ENCODE measurements around the gene TSPO.
A peak's percentile ranks its signal among the peaks of the same experiment; 100 is the strongest.

The TSPO gene

DNA sequence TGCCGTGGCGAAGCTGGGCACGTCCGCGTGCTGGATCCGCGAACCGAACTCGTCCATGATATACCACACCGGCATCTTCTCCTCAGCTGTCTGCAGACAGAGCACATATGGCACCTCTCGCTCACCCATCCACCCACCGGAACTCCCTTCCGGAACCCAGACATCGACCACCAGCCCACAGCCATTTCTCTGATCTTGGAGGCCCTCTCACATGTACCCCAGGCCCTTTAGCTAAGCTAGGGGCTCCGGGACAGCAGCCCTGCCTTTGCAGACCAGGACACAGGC, 28.5 kb downstream of the TSPO start:
- no peak for DNase-seq

DNA sequence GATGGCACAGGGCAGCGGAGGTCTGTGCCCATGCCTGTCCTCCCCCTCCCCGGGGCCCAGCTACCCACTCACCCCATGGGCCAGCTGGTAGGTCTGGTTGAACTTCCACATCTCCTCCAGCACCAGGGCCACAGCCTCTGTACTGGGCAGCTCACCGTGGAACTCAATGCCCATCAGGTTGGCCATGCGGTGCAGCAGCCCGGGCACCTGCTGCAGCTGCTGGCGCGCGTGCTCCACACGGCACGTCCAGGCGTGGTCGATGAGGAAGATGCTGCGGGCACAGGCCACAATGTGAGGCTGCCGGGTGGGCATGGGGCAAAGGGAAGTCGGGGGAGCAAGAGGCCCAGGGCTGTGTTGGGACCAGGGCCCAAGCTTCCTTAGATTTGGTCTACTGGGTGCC, 29.3 kb downstream of the TSPO start:
- DNase-seq, result no peak

DNA sequence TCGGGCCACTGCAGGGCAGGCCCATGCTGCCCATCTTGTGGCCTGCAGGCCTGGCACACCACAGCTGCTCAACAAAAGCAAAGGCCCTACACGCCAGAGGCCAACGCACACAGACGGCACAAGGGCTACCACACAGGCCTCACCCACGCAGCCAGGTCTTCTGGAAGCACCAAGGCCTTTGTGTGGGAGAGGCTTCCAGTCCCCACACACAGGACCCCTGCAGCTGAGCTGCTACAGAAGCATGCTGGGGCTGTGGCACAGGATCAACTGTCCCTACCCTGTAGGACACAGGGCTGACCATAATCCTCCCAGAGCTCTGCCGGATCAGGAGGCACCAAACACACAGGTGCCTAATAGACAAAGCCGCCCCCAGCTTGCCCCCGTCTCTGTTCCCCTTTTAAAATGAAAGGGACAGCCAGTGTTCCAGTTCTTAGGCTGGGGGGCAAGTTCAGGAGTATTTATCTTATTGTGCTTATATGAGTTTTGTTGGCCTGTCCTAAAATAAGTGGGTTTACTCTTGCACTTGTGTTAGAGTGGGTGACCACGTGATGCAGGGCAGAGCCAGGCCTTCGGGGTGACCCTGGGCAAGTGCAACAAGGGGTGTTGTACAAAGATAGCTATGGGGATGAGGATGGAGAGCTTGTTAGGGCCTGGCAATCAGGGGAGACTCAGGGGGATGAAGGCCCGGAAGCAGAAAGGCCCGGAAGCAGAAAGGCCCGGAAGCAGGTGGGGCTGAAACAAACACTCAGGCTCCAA, 30.1 kb downstream of the TSPO start:
- DNase-seq, result no peak

DNA sequence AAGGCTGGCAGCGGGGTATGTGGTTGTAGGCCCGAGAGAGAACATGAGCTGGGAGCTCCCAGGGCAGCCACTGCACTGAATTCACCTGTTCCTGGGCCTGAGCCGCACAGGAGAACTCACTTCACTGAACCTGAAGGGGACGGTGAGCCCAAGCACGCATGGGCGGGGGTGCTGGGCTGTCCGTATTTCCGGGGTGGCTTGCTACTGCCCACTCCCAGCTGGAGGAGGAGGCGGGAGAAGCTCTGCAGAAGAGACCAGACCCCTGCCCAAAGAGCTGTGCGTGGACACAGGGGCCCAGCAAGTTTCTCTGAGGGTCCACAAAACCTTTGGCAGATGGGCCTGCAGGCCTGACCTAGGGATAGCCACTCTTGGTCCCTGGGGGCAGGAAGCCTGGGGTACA, 30.8 kb downstream of the TSPO start:
- DNase-seq, result no peak

DNA sequence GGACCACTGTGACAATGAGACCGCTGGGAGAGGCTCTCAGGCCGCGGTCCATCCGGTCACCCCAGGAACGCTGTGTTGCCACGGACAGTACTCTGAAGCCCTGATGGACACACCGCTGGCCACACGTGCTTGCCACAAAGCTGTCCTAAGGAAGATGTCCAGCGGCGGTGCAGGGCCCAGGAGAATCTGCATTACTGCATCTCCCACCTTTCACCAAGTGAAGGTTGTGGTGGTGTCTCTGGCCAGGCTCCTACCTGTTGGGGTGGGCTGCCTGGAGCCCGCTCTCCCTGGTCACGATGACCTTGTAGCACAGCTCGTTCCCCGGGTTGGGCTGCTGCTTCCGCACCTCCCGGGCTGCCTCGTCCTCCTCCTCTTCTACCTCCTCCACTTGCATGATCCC, 31.4 kb downstream of the TSPO start:
- no peak for DNase-seq

DNA sequence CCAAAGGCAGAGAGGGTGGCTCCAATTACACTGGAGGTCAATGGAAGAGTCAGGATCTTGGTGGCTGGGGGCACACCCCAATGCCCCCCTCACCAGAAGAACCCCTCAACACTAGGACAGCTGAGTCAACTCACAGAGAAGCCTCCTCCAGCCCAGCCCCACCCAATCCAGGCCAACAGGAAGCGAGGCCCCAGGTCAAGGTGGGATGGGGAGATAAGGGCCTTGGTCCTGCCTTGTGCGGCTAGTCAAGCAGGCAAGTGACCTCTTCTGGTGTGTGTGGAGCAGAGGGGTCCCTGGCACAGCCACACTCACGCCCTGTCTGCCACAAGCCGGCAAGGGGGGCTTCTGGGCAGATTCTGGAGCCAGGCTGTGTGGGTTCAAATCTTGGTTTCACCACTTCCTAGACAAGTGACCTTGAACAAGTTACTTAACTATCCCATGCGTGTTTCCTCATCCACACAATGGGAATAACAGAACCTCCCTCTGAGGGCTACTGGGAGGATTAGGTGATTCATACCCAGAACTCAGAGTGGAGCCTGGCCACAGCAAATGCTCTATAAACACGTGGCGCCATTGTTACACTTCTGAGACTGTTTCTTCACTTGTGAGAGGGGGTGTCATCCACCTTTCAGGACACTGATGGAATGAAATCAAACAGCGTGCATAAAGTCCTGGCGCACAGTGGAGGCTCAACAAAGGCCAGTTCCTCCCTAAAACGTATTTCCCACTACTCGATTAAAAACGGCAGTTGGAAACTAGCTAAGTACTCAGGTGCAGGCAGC, 32.3 kb downstream of the TSPO start:
- peak; percentile 45 to 64 (median 50) for DNase-seq

DNA sequence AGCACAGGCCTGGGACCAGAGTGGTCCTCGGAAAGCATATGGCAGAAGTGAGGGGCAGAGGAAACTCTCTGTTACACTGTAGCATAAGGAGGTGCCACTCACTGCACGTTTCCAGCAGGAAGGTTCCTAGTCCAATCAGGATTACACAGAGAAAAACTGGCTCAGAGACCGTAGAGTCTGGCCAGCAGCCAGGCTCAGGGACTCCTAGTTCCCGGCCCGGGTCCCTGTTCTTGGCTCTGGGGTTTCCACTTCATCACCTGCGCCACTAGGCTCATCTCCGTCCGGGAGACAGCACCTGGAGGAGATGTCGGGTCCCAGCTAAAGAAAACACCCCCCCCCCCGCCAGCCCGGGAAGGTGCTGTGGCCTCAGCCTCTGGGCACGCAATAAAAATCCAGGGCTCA, 34.5 kb downstream of the TSPO start:
- no peak for DNase-seq

DNA sequence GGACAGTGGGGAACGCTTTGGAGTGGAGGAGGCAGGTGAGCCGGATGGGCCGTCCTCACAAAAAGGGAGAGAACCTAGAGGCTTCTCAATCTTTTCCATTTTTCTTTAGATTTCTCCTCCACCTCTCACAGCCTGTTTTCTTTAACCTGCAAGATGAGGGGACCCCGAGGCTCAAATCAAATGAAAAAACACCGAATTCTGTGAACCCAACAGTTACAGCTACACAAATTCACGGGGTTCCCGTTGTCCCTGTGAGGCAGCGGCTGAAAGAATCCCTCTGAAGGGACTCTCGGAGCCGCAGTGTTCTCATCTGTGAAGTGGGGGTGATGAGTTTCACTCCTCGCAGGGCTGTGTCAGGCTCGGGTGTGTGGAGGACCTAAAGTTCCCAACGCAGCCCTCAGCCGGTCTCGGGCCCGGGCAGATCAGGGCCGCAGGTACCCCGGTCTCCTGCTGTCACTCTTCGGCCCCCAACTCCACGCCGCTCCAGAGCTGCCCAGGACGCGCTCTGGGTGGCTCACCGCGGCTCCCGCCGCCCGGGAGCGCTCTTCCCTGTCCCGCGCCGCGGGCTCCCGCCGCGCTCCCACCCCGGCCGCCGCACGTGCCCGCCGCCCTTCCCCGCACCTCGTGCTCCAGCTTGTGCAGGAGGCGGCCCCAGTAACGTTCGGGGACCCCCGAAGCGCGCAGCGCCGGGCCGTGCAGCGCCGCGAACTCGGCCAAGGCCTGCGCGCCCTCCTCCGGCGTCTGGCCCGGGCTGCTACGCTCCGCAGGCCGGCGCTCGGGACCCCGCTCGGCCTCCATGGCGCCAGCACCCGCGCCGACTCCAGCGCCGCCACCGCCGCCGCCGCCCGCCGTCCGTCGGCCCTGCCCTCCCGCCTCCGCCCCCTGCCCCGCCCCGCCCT, 35.2 kb downstream of the TSPO start, which contains the start of gene TTLL12:
TSS of gene TTLL12 (minus strand) at position 863 of the 899 bp plus-strand sequence. CDS start at position 798, 65 bp downstream.
- DNase-seq, result peak; percentile 65 to 89 (median 76)

DNA sequence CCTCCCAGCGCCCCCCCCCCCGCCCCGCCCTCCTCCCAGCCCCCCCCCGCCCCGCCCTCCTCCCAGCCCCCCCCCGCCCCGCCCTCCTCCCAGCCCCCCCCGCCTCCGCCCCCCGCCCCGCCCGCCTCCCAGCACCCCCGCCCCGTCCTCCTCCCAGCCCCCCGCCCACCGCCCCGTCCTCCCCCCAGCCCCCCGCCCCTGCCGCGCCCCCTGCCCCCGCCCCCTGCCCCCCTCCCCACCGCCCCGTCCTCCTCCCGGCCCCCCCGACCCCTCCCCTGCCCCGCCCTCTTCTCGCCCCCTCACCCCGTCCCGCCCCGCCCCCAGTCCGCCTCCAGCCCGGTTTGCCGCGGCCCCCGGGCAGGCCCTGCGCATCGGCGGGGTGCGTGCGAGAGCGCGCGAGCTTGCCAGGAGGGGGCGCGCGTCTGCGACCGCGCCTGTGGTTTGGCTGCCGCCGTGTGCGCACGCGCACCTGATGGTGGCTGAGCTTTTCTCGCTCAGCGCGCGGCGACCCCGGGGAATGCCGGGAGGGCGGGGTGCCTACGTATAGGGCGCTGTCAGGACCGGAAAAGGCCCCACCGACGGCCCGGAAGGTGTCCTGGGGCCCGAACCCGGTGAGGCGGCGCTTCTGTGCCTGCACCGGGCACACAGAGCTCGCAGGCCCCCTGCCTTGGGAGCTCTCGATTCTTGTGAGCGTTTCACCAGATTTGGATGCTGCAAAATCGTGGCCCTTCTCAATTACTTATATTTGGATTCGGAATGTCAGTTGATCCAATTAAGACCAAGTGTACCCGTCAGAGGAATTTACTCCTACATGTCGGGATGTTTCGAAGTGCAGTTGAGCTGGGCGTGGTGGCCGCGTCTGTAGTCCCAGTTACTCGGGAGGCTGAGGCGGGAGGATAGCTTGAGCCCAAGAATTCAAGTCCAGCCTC, 36.1 kb downstream of the TSPO start:
- DNase-seq, result peak; percentile 95 to 98 (median 98)

DNA sequence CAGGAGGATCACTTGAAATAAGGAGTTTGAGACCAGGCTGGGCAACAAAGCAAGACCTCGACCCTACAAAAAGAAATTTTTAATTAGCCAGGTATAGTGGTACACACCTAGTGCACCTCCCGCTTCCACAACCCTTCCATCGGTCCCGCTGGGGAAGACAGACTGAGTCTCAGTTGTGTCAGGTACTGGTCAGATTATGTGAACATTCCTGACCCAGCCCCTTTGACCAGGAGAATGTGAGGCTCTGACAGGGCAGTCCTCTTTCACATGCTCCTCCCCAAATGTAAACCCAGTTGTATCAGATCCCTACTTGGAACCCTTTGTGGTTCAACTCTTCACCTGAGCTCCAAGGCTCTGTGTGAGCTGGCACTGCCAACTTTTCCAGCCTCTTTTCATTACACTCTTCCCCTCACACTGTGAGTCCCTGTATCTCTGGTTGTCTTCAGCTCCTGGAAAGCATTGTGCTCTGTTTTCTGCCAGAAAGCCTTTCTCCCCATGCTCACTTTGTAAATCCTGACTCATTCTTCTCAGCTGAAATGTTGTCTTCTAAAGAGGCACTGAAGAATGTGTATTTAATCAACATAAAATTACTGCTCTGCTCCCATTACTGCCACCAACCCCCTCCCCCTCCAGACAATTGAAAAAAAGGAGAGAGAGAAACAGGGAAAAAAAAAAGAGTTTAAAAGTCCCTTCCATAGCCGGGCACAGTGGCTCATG, 37.6 kb downstream of the TSPO start:
- DNase-seq, result no peak

DNA sequence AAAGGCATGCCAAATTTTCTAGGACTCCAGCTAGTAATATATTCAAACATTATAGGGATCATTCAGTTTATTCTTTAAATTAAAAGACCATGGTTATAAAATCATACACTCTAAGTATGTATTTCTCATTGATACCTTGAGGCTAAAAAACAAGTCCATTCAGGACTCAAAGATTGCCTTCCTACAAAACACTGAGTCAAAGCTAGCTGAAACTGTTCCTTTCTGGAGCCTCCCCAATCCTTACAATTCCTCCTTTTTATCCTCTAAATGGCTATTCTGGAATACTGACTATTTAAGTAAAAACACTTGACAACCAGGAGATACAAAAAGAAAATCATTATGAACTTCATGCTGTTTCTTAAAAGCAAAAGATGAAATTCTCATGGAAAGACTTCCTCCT, 40.5 kb downstream of the TSPO start:
- DNase-seq, result no peak

DNA sequence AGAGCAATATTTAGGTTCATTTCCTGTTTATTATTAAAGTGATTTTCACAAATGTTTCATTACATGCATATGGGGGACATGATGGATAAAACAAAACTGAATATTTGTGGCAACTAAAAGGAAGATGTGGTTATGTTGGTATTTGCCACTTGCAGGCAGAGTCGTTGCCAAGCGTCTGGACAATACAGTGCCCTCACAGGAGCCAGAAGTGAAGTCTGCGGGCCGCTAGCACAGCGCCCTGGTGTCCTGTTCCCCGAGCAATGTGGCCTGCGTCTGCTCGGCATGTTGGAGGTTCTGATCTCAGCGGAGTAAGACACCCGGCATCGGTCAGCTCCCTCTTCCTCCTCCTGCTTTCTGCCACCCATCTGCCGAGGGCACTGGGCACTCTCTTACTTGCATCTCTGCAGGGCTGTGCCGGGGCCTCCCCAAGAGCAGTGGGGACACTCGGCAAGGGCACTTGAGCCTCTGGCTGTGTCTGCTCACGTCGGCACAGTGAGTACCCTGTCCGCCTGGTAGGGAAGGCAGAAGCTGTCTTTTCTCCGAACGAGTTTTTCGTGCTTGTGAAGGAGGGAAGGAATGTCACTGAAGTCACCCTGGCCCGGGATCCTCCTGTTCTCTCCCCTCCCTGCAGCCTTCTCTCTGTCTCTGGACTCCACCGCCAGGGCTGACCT, 46.0 kb downstream of the TSPO start:
- no peak for DNase-seq

DNA sequence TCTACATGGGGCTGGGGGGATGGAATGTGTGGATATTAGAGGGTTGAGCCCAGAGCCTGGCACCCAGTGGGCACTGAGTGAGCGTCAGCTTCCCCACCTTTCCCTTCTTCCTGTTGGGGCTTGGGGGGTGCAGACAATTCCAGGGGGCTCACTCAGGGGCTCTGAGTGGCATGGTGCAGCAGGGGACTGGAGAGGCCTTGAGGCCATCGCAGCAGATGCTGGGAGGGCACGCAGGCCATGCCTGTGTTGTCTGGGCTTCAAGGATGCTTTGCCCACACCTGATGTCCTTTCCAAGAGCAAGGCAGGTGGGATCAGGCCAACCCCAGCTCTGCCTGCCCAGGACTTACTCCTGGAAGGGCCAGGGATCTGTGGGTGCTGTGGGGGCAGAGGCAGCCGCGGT, 46.8 kb downstream of the TSPO start:
- no peak for DNase-seq

DNA sequence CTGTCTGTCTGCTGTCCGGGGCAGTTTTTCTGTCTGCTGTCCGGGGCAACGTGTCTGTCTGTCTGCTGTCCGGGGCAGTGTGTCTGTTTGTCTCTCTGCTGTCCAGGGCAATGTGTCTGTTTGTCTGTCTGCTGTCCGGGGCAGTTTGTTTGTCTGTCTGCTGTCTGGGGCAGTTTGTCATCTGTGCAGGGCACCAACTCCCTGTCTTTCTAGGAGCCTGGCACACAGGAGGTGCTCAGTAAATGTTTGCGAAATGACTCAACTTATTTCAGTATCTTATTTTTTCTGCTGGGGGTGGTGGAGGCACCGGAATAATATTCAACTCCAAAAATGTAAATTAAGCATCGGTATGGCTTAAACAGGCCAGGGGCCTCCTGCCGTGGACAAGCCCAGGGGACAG, 47.6 kb downstream of the TSPO start:
- no peak for DNase-seq

DNA sequence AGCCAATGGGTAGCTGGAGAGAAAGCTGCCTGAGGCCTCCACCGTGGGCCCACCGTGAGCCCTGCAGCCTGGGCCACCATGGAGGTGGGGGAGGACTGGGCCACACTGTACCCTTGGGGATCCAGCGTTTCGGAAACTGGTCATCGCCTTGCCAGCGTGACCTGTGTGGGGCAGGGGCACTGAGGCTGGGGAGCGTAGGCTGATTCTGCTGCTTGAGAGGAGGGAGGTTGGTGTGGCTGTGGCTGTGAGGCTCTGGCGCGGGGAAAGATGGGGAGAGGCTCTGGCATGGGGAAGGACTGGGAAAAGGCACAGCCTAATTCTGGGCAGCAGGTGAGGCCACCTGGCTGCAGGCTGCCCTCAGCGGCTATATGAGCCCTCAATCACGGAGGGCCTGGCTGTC, 48.2 kb downstream of the TSPO start:
- no peak for DNase-seq

DNA sequence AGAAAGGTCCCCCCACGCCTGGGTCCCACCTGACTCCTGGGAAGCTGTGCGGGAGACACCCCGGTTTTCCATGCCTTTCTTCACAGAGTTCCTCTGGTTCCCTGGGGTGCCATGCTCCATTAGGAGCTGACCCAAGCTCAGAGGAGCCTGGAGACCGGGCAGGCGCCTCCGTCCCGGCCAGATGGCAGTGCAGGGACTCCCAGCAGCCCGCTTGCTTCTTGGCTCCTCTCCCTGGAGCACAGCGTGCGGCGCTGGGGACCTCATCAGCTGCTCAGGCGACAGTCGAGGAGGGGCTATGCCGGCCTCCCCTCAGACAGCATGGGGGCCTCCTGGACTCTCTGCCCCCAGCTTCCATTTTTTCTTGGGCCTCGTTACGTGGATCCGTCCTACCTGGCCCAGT, 48.7 kb downstream of the TSPO start:
- DNase-seq, result no peak

DNA sequence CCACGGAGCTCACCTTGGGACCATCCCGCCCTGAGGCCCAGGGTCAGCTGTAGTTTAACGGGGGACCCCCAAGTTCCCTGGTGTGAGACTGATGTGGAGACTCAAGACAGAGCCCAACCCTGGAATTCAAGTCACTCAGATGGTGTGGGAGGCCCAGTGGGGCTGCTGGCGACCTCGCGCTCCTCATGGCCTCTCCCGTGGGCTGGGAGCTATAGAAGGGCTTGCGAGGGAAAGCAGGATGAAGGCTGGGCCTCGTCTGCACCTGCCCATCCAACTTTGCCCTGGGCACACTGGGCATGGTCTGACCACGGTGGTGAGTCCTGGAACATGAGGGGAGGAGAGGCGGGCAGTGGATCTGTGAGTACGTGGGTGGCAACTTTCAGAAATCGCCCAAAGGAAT, 49.2 kb downstream of the TSPO start:
- DNase-seq, result no peak

DNA sequence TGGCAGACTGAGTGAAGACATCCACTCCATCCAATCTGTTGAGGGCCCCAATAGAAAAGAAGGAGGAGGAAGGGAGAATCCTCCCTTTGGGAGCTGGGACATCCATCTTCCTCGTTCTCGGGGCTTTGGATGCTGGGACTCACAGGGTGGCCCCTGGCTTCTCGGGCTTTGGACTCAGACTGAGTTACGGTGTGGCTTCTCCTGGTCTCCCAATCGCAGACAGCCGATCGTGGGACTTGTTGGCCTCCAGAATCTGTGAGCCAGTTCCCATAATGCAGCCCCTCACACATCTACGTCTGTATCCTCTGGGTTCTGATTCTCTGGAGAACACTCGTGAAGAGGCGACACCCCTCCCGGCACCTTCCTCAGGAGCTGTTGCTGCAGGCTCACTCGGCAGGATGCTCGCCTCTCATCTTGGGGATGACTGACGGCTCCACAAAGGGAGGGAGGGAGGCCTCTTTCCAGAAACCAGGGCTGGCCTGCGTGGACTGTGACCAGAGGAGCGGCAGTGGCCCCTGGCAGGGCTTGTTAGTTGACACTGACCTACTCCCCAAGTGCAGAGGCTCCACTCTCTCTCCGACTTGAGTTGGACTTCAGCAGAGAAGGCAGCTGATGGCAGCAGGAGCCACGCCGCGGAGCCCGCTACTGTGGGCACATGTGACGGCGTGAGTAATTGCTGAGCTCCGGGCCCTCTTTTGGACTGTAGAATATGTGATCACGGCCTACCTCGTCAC, 50.3 kb downstream of the TSPO start:
- no peak for DNase-seq

DNA sequence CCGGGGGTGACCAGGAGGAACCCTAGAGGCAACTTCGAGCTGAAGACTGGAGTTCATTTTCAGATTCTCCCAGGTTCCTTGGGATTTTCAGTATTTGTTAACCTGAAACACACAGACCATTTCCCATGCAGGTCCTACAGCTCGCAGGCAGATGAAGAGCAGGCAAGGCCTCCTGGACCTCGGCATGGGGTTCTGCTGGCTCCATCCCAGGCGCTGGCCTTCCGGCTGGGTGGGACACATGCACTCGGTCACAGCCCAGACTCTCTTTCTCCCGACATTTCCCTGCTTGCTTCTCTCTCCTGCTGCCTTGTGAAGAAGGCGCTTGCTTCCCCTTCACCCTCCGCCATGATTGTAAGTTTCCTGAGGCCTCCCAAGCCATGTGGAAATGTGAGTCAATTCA, 51.0 kb downstream of the TSPO start:
- DNase-seq, result no peak

DNA sequence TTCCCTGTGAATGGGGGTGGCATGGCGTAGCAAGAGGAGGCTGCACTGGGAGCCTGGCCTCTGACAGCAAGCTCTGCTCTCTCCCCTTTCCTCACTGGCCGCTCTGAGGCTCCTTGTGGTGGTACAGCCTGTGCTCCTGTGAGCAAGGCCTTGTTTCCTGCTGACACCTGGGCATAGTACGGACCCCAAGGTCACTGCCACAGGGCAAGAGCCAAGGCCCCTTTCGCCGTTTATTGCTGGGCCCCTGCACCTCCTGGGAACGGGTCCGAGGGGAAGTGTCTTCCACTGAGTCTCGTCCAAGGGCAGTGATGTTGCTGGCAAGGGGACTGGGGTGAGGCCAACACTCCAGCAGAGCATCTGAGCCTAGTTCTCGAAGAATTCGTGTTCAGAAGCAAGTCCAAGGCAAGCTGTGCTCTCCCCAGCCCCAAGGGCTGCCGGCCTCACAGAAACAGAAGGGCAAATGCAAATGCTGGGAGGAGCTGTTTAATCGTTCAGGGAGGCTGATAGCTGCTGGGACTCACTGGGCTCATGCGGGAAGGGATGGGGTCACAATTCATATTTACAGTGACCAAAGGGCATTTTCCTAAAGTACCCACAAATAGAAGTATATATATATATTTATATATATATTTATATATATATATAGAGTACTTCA, 51.5 kb downstream of the TSPO start:
- no peak for DNase-seq

Data from suppressor macrophage treated with lipopolysaccharide for 1 hour (primary cell).